EH (cell line): ENCODE measurements around the gene DNAI1.

Experiments used
- DNase-seq: peaks from one replicate; pipeline ENCODE4 v3.0.0-alpha.2; 2015; ENCODE audit warnings: low read depth

Gene DNAI1

GRCh38 chr9:34559624-34560455, 101.2 kb downstream of the DNAI1 start:
- peak; percentile 71 for DNase-seq

- DNase-seq, result no peak
Observed at GRCh38 chr9:34560599-34561214, 102.1 kb downstream of the DNAI1 start.

GRCh38 chr9:34562135-34562745, 103.6 kb downstream of the DNAI1 start:
- no peak for DNase-seq

GRCh38 chr9:34563262-34563661, 104.7 kb downstream of the DNAI1 start:
- DNase-seq, result no peak

- DNase-seq, result no peak
Observed at GRCh38 chr9:34564617-34565016, 106.0 kb downstream of the DNAI1 start.

- no peak for DNase-seq
Observed at GRCh38 chr9:34565856-34566255, 107.3 kb downstream of the DNAI1 start.

- no peak for DNase-seq
Observed at GRCh38 chr9:34566322-34566721, 107.7 kb downstream of the DNAI1 start.

- DNase-seq, result no peak
Observed at GRCh38 chr9:34566972-34567371, 108.4 kb downstream of the DNAI1 start.

GRCh38 chr9:34568133-34568532, 109.5 kb downstream of the DNAI1 start:
- no peak for DNase-seq

GRCh38 chr9:34568774-34569173, 110.2 kb downstream of the DNAI1 start:
- DNase-seq, result no peak

GRCh38 chr9:34570376-34570775, 111.8 kb downstream of the DNAI1 start:
- DNase-seq, result no peak
